SHP77 (cell line): ENCODE data around the gene HIGD1C.
"Not testable (repeated sequence)": the region's sequence is repeated elsewhere in the genome, so short reads cannot be mapped to it uniquely, and the experiment has no call there.

Experiments
- DNase-seq, 2 experiments: peaks; one replicate each; lab custom pipeline; 2025; lab: John Stamatoyannopoulos, UW

Gene HIGD1C

GRCh38 chr12:50933459-50934124, 18.8 kb upstream of the HIGD1C start:
- DNase-seq: no peak

- DNase-seq: no peak
These were observed 17.9 kb upstream of the HIGD1C start for GRCh38 chr12:50934371-50934851.

GRCh38 chr12:50934981-50935807, 17.1 kb upstream of the HIGD1C start:
- no peak for DNase-seq

- no peak for DNase-seq
These were observed 15.4 kb upstream of the HIGD1C start for GRCh38 chr12:50936821-50937530.

GRCh38 chr12:50937653-50938052, 14.7 kb upstream of the HIGD1C start:
- DNase-seq: no peak

GRCh38 chr12:50947933-50948626, 4.3 kb upstream of the HIGD1C start:
- DNase-seq: no peak

GRCh38 chr12:50948798-50949197, 3.5 kb upstream of the HIGD1C start:
- no peak for DNase-seq

- DNase-seq: no peak
These were observed 2.5 kb upstream of the HIGD1C start for GRCh38 chr12:50949801-50950302.

- no peak for DNase-seq
These were observed 1.2 kb upstream of the HIGD1C start for GRCh38 chr12:50951112-50951511.

GRCh38 chr12:50953047-50953446, 703 bp downstream of the HIGD1C start:
- no peak for DNase-seq

- not testable (repeated sequence) for DNase-seq
These were observed 2.4 kb downstream of the HIGD1C start for GRCh38 chr12:50954789-50955188.

GRCh38 chr12:50955288-50955687, 2.9 kb downstream of the HIGD1C start:
- DNase-seq: no peak

GRCh38 chr12:50955697-50956096, 3.4 kb downstream of the HIGD1C start:
- no peak for DNase-seq

GRCh38 chr12:50960130-50960529, 7.8 kb downstream of the HIGD1C start:
- DNase-seq: no peak

GRCh38 chr12:50961708-50962107, 9.4 kb downstream of the HIGD1C start:
- no peak for DNase-seq

GRCh38 chr12:50964432-50964831, 12.1 kb downstream of the HIGD1C start:
- no peak for DNase-seq

GRCh38 chr12:50971946-50972345, 19.6 kb downstream of the HIGD1C start:
- DNase-seq: no peak

GRCh38 chr12:50979369-50980052, 27.2 kb downstream of the HIGD1C start:
- no peak for DNase-seq

- no peak for DNase-seq
These were observed 28.2 kb downstream of the HIGD1C start for GRCh38 chr12:50980545-50980944.

GRCh38 chr12:50981319-50982239, 29.2 kb downstream of the HIGD1C start:
- no peak for DNase-seq
